Brain microvascular endothelial cell (primary cell): ENCODE data around the gene ANK3.

Source experiments
- DNase-seq: peaks from one replicate; pipeline ENCODE4 v3.0.0-alpha.2; 2020
- H3K27ac ChIP-seq: fragments of 250-450 bp; sonication (Bioruptor Pico); 2 replicates; pipeline ENCODE4 v1.5.1; 2020; ENCODE audit warnings: mild to moderate bottlenecking, moderate library complexity
- H3K27me3 ChIP-seq: fragments of 250-450 bp; sonication (Bioruptor Pico); replicated peaks from 2 replicates; pipeline ENCODE4 v1.5.1; 2020; ENCODE audit warnings: mild to moderate bottlenecking
- H3K36me3 ChIP-seq: fragments of 250-450 bp; sonication (Bioruptor Pico); replicated peaks from 2 replicates; pipeline ENCODE4 v1.5.1; 2020; ENCODE audit warnings: mild to moderate bottlenecking
- H3K4me3 ChIP-seq: 2 replicates; pipeline ENCODE4 v1.5.1; 2011; ENCODE audit warnings: low read depth, mild to moderate bottlenecking, control low read depth, low read length, moderate library complexity
- in situ Hi-C: cut with HindIII; loops from 2 replicates; pipeline ENCODE4 v1.10.0; 2017; ENCODE audit warnings: low sequenced_read_pairs, low pct_ligation_motif_present
- TF ChIP-seq, protein P1 (sequence below): IDR thresholded peaks from 2 replicates; pipeline ENCODE4 v1.5.1; 2011; ENCODE audit warnings: low read depth, mild to moderate bottlenecking, moderate library complexity, low read length, control low read depth, inconsistent platforms; ENCODE audit errors: missing control alignments

ANK3 gene

DNA sequence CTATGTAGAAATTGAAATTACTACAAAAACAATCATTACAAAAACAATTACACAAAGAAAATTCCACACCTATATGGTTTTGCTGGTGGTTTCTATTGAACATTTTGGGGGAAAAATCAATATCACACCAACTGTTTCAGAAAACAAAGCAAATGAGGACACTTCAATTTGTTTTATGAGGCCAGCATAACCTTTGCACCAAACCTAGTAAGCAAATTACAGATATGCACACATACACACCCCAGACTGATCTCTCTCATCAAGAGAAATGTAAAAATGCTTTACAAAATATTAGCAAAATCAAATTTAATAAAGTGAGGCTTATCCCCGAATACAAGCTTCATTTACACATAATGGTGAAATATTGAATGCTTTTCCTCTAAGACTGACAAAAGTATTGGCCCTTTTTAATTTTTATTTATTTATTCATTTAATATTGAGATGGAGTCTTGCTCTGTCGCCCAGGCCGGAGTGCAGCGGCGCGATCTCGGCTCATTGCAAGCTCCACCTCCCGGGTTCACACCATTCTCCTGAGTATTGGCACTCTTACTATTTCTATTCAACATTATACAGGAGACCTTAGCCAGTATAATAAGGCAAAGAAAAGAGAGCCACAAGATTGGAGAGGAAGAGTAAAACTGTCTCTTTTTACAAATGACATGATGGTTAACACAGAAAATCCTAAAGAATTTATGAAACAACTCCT lies 13.6 kb upstream of the ANK3 start:
- TF ChIP-seq, protein P1, sequence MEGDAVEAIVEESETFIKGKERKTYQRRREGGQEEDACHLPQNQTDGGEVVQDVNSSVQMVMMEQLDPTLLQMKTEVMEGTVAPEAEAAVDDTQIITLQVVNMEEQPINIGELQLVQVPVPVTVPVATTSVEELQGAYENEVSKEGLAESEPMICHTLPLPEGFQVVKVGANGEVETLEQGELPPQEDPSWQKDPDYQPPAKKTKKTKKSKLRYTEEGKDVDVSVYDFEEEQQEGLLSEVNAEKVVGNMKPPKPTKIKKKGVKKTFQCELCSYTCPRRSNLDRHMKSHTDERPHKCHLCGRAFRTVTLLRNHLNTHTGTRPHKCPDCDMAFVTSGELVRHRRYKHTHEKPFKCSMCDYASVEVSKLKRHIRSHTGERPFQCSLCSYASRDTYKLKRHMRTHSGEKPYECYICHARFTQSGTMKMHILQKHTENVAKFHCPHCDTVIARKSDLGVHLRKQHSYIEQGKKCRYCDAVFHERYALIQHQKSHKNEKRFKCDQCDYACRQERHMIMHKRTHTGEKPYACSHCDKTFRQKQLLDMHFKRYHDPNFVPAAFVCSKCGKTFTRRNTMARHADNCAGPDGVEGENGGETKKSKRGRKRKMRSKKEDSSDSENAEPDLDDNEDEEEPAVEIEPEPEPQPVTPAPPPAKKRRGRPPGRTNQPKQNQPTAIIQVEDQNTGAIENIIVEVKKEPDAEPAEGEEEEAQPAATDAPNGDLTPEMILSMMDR: no peak
- Histone ChIP-seq H3K27ac (no peak overlapping the region), H3K27me3 (no peaks in the 10 kb centered on the region), H3K4me3 (no peak overlapping the region), H3K36me3 (no peaks in the 10 kb centered on the region)
- in situ Hi-C loops: no loop called here
- no peak for DNase-seq

DNA sequence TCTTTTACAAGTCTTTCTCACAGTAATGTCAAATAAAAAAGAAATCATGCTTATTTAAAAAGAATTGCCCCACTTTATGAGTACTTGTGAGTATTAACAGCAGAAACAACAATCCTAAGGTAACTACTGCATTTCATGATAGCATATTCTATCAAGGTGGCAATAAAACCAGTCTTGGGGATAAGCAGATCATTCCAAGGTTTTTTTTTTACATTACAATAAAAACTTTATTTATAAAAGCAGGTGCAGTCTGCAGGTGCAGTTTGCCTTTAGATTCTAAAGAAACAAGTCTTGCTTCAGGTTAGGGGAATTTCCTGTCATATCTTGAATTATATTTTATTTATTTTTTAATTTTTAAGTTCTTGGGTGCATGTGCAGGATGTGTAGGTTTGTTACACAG lies 10.7 kb upstream of the ANK3 start:
- in situ Hi-C loops: no loop called here
- Histone ChIP-seq H3K27ac (no peak overlapping the region), H3K27me3 (no peaks in the 10 kb centered on the region), H3K4me3 (no peak overlapping the region), H3K36me3 (no peaks in the 10 kb centered on the region)
- TF ChIP-seq, protein P1: no peak
- DNase-seq: no peak

DNA sequence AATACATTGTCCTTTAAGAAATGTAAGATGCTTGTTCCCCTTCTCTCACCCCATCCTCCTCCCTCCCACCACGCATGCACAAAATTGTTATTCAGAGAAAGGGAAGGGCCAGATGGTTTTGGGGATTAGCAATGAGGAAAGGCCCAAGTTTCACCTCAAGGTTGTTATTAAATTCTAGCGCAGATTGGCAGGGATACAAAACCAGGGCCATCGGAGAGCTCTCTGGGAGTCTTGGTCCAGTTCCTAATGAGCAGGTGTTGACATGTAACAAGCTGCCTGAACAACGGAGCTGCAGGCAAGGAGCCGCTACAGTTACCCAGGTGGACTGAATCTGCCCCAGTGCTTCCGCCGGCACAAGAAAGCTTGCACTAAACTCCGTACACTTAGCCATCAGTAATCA lies 9.7 kb upstream of the ANK3 start:
- H3K36me3 ChIP-seq: no peaks in the 10 kb centered on the region
- no peak for DNase-seq
- H3K4me3 ChIP-seq: no peak overlapping the region
- no peak overlapping the region for H3K27ac ChIP-seq
- H3K27me3 ChIP-seq: no peaks in the 10 kb centered on the region
- TF ChIP-seq, protein P1: no peak
- in situ Hi-C loops: no loop called here

DNA sequence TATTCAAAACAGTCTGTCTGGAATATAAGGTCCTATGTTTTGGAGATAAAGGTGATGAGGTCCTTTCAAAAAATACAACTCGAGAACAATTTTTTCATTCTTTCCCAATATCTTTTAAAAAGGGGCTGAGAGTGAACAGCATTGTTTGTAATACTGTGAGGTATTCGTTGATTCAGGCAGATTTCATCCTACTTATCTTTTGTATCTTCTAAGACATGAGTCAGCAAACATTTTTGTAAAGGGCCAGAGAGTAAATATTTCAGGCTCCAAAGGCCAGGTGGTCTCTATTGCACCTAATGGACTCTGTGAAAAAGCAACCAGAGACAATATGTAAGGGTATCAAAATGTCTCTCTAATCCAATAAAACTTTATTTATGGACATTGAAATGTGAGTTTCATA lies 8.1 kb upstream of the ANK3 start:
- TF ChIP-seq, protein P1: no peak
- no peak overlapping the region for H3K4me3 ChIP-seq
- H3K27me3 ChIP-seq: no peaks in the 10 kb centered on the region
- H3K27ac ChIP-seq: no peak overlapping the region
- in situ Hi-C loops: no loop called here
- DNase-seq: no peak
- H3K36me3 ChIP-seq: no peaks in the 10 kb centered on the region

DNA sequence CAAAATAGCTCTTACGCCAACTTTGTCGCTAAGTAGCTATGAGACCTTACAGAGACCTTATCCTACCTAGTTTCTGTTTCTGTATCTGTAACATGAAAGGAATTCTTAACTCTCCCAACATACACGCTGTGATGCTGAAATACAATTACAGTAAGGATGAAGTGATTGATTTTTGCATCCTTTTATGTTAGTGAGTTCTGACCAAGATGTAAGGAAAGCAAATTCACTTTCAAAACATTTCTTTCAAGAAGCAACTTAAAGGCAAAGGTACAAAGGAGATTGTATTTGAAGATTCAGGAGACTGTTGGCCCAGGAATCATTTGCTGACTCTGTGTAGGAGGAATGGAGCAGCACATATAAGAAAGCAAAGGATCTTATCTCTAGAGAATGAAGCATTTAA lies 7.1 kb upstream of the ANK3 start:
- in situ Hi-C loops: no loop called here
- H3K27ac ChIP-seq: no peak overlapping the region
- TF ChIP-seq, protein P1: no peak
- no peak for DNase-seq
- H3K27me3 ChIP-seq: no peaks in the 10 kb centered on the region
- H3K36me3 ChIP-seq: no peaks in the 10 kb centered on the region
- no peak overlapping the region for H3K4me3 ChIP-seq

DNA sequence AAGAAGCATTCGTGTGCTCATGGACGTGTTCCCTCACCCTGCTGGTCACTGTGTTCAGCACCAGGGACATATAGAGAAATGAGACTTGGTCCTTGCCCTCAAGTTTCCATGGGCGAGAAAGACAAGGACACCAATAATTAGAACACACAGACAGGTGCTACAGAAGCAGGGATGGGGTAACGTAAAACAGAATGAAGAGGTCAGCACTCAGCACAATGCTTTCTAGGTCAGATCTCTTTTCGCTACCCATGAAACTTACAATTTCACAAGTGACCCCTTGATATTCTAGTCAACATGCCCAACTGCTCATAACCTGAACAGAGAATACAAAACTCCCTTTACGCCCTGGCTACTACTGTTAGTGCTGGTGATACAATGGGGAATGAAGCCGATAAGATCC lies 6.0 kb upstream of the ANK3 start:
- TF ChIP-seq, protein P1: no peak
- Histone ChIP-seq H3K36me3 (no peaks in the 10 kb centered on the region), H3K27ac (no peak overlapping the region), H3K27me3 (no peaks in the 10 kb centered on the region), H3K4me3 (no peak overlapping the region)
- no peak for DNase-seq
- in situ Hi-C loops: no loop called here
